Effector CD8-positive, alpha-beta T cell (primary cell): ENCODE measurements around the gene TAF4B.

Experiments
- DNase-seq: peaks from one replicate; lab custom pipeline; 2025; lab: John Stamatoyannopoulos, UW

Gene TAF4B

GRCh38 chr18:26383454-26384270, 157.4 kb downstream of the TAF4B start:
- DNase-seq: no peak

DNA sequence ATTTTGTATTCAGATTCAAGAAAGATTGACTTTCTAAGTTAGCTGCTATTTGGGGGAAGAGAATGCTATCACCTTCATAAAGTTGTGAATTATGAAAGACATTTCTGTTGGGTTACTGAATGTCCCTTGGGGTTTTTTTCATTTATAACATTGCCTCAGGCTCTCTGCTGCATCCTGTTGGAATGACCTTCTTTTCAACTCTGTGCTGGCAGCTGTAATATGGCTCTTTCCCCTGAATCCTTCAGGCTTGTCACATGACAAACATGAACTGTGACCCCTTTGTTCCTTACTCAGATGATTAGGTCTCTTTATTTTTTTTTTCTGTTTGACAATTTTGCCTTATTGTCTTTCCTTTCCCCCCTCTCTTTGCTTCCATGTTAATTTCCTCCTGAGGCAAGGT, 159.8 kb downstream of the TAF4B start:
- no peak for DNase-seq

DNA sequence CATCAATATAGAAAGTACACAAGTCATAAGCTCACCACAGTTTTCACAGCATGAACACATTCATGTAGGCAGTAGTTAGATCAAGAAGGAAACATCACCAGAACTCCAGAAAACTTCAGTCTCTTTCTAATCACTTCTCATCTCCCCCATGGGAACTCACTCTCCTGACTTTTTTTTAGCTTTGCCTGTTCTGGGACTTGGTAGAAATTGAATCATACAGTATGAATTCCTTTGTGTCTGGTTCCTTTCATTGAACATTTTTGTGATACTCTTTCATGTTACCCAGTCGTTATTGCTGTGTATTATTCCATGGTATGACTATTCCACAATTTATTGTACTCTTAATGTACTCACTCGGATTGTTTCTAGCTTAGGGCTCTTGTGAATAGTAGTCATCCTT, 160.2 kb downstream of the TAF4B start:
- no peak for DNase-seq

GRCh38 chr18:26394047-26394654, 167.9 kb downstream of the TAF4B start:
- DNase-seq: no peak

- no peak for DNase-seq
Observed at GRCh38 chr18:26397019-26397418, 170.8 kb downstream of the TAF4B start.

DNA sequence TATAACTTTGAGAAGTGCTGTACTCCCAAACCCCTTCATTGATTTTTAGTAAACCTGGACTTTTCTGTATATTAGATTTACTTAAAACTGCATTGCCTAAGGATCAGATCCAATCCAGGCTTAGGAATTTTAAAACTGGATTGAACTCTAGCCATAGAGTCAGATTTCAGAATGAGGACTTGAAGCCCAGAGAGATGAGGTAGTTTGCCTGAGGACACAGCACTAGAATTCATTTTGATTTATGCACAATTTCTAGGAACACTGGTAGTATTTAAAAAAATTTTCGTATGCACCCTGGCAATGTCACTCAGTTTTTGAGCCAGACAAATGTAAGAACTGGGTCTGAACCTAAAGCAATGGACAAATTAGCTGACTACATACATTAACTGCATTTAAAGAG, 177.2 kb downstream of the TAF4B start:
- DNase-seq: no peak

GRCh38 chr18:26405190-26405801, 179.1 kb downstream of the TAF4B start:
- no peak for DNase-seq

DNA sequence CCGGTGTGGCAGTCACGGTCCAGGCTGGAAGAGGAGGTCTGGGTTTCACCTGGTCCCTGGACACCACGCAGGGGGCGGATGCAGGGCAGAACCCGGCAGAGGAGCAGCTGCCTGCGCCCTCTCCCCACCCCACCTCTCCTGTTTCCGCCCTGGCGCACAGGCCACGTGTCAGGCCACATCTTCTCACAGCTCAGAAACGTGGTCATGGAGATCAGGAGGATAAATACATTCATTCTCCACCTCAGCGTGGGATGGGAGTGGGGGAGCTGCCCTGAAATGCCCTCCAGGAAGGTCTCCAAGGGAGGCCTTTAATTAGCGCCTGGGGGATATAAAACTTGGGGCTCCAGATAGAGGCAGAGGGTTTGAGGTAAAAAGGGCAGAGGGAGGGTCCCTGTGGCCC, 180.1 kb downstream of the TAF4B start:
- DNase-seq: no peak

- DNase-seq: no peak
Observed at GRCh38 chr18:26406854-26407517, 180.7 kb downstream of the TAF4B start.

GRCh38 chr18:26407736-26408601, 181.7 kb downstream of the TAF4B start:
- no peak for DNase-seq

- no peak for DNase-seq
Observed at GRCh38 chr18:26409091-26409490, 182.8 kb downstream of the TAF4B start.

GRCh38 chr18:26414901-26415440, 188.7 kb downstream of the TAF4B start:
- no peak for DNase-seq

DNA sequence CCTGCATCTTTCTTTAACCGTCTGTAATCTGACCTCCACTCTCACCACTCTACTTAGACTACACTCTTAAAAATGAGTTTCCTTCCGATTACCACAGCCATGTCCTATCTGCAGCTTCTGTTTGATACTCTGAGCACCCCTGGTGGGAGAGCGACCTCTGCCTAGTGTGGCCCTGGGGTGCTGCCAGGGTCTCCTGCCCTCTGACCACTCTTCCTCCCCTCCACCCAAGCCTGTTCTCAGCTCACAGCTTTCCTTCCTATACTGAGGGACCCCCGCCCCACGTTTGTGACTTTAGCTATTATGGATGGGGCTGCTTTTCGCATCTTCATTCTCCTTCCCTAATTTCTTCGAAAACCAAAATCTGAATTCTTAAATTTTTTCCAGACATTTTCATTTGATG, 189.4 kb downstream of the TAF4B start:
- DNase-seq: no peak

GRCh38 chr18:26416652-26417150, 190.5 kb downstream of the TAF4B start:
- no peak for DNase-seq

DNA sequence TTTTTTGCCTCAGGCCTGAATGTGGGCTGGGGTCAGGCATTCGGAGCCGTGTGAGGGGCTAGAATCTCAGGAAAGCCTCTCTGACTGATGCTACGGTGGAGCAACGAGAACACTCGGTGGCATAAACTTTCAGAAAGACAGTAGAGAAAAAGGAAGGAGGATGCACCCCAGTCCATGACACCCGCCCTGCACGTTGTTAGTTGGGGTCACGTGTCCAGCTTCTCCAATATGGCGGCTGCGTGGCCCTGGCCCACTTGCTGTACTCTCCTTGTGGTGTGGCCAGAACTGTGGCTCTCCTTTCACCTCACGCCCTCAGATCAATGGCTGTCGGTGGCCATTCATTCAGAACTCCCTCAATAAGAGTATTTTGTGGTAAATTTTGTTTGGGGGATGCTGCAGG, 190.9 kb downstream of the TAF4B start:
- no peak for DNase-seq

- DNase-seq: no peak
Observed at GRCh38 chr18:26418225-26418624, 192.0 kb downstream of the TAF4B start.

GRCh38 chr18:26419746-26420145, 193.5 kb downstream of the TAF4B start:
- no peak for DNase-seq

GRCh38 chr18:26421503-26421902, 195.3 kb downstream of the TAF4B start:
- no peak for DNase-seq

GRCh38 chr18:26421931-26422330, 195.7 kb downstream of the TAF4B start:
- no peak for DNase-seq

GRCh38 chr18:26422472-26423162, 196.4 kb downstream of the TAF4B start:
- no peak for DNase-seq
